Neural cell (in vitro differentiated cells): ENCODE results near the gene CNOT6. TPM values are rescaled to one million over a fixed set of nuclear protein-coding genes. Genes with fewer than 3 reads are reported as not detected.

Experiments
- H2AFZ ChIP-seq: fragments of 200-600, 300-800 bp; sonication (generic), shearing (Covaris generic); 2 replicates; pipeline ENCODE4 v1.6.0; 2014; ENCODE audit warnings: low read depth, mild to moderate bottlenecking, antibody characterized with exemption, low read length, moderate library complexity
- H3F3A ChIP-seq: fragments of 200-600 bp; shearing (Covaris generic); 2 replicates; pipeline ENCODE4 v1.6.1; 2016; ENCODE audit warnings: mild to moderate bottlenecking, moderate library complexity, mixed read lengths, antibody characterized with exemption, low read length; ENCODE audit not compliant: insufficient read depth, poor library complexity, severe bottlenecking
- H3K27ac ChIP-seq: fragments of 200-600, 300-800 bp; sonication (generic), shearing (Covaris generic); 2 replicates; pipeline ENCODE4 v1.5.1; 2014; ENCODE audit warnings: mild to moderate bottlenecking, low read length, moderate library complexity
- H3K27me3 ChIP-seq: fragments of 300-800, 200-600 bp; sonication (generic), shearing (Covaris generic); 2 replicates; pipeline ENCODE4 v1.6.0; 2014; ENCODE audit warnings: mild to moderate bottlenecking, low read depth, low read length, moderate library complexity; ENCODE audit not compliant: insufficient read depth
- H3K36me3 ChIP-seq: fragments of 300-800, 200-600 bp; sonication (generic), shearing (Covaris generic); 2 replicates; pipeline ENCODE4 v1.5.1; 2014; ENCODE audit warnings: mild to moderate bottlenecking, antibody characterized with exemption, low read length, moderate library complexity; ENCODE audit not compliant: insufficient read depth
- H3K4me2 ChIP-seq: fragments of 300-800, 200-600 bp; sonication (generic), shearing (Covaris generic); 2 replicates; pipeline ENCODE4 v1.6.0; 2014; ENCODE audit warnings: mild to moderate bottlenecking, low read length
- H3K4me3 ChIP-seq: fragments of 300-800, 200-600 bp; sonication (generic), shearing (Covaris generic); 2 replicates; pipeline ENCODE4 v1.5.1; 2014; ENCODE audit warnings: mild to moderate bottlenecking, low read length, moderate library complexity
- H3K79me2 ChIP-seq: fragments of 200-600 bp; shearing (Covaris generic); replicated peaks from 2 replicates; pipeline ENCODE4 v1.6.0; 2014; ENCODE audit warnings: mild to moderate bottlenecking, low read length, moderate library complexity; ENCODE audit not compliant: insufficient read depth
- H3K9ac ChIP-seq: fragments of 300-800, 200-600 bp; sonication (generic), shearing (Covaris generic); 2 replicates; pipeline ENCODE4 v1.6.1; 2016; ENCODE audit warnings: mild to moderate bottlenecking, low read length, mixed read lengths
- H3K9me2 ChIP-seq: fragments of 200-600 bp; shearing (Covaris generic); 2 replicates; pipeline ENCODE4 v1.6.1; 2016; ENCODE audit warnings: mild to moderate bottlenecking, low read length, mixed read lengths; ENCODE audit not compliant: insufficient read depth
- H3K9me3 ChIP-seq: fragments of 200-600, 300-800 bp; sonication (generic), shearing (Covaris generic); 2 replicates; pipeline ENCODE4 v1.6.1; 2016; ENCODE audit warnings: mild to moderate bottlenecking, mixed run types, low read length, moderate library complexity, mixed read lengths
- H4K20me1 ChIP-seq: fragments of 200-600 bp; shearing (Covaris generic); 2 replicates; pipeline ENCODE4 v1.6.1; 2016; ENCODE audit warnings: mild to moderate bottlenecking, mixed run types; ENCODE audit not compliant: insufficient read depth
- EP300 ChIP-seq: fragments of 450-650 bp; conservative IDR thresholded peaks from 2 replicates; pipeline ENCODE4 v1.6.1; 2014; ENCODE audit warnings: antibody characterized with exemption, mild to moderate bottlenecking, moderate library complexity; ENCODE audit not compliant: poor library complexity, severe bottlenecking
- EZH2 ChIP-seq: fragments of 200-600, 300-800 bp; shearing (Covaris generic), sonication (generic); IDR thresholded peaks from 2 replicates; pipeline ENCODE4 v1.6.1; 2014; ENCODE audit warnings: antibody characterized with exemption, low read length, borderline replicate concordance, mild to moderate bottlenecking; ENCODE audit not compliant: insufficient read depth, poor library complexity, severe bottlenecking
- MXI1 ChIP-seq: fragments of 450-650 bp; conservative IDR thresholded peaks from 2 replicates; pipeline ENCODE4 v1.6.1; 2014; ENCODE audit warnings: antibody characterized with exemption, mild to moderate bottlenecking; ENCODE audit not compliant: poor library complexity, severe bottlenecking
- POLR2AphosphoS5 ChIP-seq: IDR thresholded peaks from 2 replicates; pipeline ENCODE4 v1.6.1; 2012
- RAD21 ChIP-seq: fragments of 450-650 bp; conservative IDR thresholded peaks from 2 replicates; pipeline ENCODE4 v1.6.1; 2014; ENCODE audit warnings: antibody characterized with exemption, mild to moderate bottlenecking, moderate library complexity
- SMC3 ChIP-seq: fragments of 450-650 bp; conservative IDR thresholded peaks from 2 replicates; pipeline ENCODE4 v1.6.1; 2014; ENCODE audit warnings: antibody characterized with exemption, mild to moderate bottlenecking, moderate library complexity; ENCODE audit not compliant: poor library complexity
- TAF1 ChIP-seq: IDR thresholded peaks from 2 replicates; pipeline ENCODE4 v1.6.1; 2012; ENCODE audit warnings: low read depth
- polyA plus RNA-seq: library from polyadenylated mRNA; depleted of rRNA; stranded (reverse); fragments of >200 nt; gene quantifications from 2 replicates; pipeline ENCODE4 v1.2.3, GENCODE V29; 2014
- TF ChIP-seq, protein P1 (sequence below): fragments of 450-650 bp; IDR thresholded peaks from 2 replicates; pipeline ENCODE4 v1.5.1; 2014; ENCODE audit warnings: antibody characterized with exemption, mild to moderate bottlenecking, moderate library complexity; ENCODE audit not compliant: poor library complexity, severe bottlenecking
- TF ChIP-seq, protein P2 (sequence below): IDR thresholded peaks from 2 replicates; pipeline ENCODE4 v1.6.1; 2012; ENCODE audit warnings: borderline replicate concordance

Gene CNOT6
- polyA plus RNA-seq, 1 donor from 2014 or later, result 43.0 TPM

DNA sequence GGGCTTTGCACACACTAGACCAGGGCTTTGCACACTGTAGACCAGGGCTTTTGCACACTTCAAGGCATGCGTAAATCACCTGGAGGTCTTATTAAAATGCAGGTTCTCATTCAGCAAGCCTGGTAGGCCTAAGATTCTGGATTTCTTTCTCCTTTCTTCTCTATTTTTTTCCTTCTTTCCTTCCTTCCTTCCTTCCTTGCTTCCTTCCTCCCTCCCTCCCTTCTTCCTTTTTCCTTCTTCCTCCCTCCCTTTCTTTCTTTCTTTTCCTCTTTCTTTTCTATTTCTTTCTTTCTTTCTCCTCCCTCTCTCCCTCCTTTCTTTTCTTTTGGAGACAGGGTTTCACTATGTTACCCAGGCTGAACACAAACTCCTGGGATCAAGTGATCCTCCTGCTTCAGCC is 24.3 kb upstream of the CNOT6 start:
- Histone ChIP-seq H3K9ac (no peak overlapping the region), H2AFZ (no peak overlapping the region), H3K79me2 (no peaks in the 10 kb centered on the region), H3K9me3 (no peaks in the 10 kb centered on the region), H3K4me3 (no peak overlapping the region), H3F3A (no peaks in the 10 kb centered on the region), H4K20me1 (no peaks in the 10 kb centered on the region), H3K36me3 (no peaks in the 10 kb centered on the region), H3K27me3 (no peaks in the 10 kb centered on the region), H3K4me2 (no peak overlapping the region), H3K27ac (no peak overlapping the region), H3K9me2 (no peaks in the 10 kb centered on the region)
- TF ChIP-seq, protein P1, sequence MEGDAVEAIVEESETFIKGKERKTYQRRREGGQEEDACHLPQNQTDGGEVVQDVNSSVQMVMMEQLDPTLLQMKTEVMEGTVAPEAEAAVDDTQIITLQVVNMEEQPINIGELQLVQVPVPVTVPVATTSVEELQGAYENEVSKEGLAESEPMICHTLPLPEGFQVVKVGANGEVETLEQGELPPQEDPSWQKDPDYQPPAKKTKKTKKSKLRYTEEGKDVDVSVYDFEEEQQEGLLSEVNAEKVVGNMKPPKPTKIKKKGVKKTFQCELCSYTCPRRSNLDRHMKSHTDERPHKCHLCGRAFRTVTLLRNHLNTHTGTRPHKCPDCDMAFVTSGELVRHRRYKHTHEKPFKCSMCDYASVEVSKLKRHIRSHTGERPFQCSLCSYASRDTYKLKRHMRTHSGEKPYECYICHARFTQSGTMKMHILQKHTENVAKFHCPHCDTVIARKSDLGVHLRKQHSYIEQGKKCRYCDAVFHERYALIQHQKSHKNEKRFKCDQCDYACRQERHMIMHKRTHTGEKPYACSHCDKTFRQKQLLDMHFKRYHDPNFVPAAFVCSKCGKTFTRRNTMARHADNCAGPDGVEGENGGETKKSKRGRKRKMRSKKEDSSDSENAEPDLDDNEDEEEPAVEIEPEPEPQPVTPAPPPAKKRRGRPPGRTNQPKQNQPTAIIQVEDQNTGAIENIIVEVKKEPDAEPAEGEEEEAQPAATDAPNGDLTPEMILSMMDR, result no peak
- TF ChIP-seq, protein P2, sequence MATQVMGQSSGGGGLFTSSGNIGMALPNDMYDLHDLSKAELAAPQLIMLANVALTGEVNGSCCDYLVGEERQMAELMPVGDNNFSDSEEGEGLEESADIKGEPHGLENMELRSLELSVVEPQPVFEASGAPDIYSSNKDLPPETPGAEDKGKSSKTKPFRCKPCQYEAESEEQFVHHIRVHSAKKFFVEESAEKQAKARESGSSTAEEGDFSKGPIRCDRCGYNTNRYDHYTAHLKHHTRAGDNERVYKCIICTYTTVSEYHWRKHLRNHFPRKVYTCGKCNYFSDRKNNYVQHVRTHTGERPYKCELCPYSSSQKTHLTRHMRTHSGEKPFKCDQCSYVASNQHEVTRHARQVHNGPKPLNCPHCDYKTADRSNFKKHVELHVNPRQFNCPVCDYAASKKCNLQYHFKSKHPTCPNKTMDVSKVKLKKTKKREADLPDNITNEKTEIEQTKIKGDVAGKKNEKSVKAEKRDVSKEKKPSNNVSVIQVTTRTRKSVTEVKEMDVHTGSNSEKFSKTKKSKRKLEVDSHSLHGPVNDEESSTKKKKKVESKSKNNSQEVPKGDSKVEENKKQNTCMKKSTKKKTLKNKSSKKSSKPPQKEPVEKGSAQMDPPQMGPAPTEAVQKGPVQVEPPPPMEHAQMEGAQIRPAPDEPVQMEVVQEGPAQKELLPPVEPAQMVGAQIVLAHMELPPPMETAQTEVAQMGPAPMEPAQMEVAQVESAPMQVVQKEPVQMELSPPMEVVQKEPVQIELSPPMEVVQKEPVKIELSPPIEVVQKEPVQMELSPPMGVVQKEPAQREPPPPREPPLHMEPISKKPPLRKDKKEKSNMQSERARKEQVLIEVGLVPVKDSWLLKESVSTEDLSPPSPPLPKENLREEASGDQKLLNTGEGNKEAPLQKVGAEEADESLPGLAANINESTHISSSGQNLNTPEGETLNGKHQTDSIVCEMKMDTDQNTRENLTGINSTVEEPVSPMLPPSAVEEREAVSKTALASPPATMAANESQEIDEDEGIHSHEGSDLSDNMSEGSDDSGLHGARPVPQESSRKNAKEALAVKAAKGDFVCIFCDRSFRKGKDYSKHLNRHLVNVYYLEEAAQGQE, result no peak
- TF ChIP-seq EZH2, result no peak
- no peak for TF ChIP-seq SMC3
- no peak for TF ChIP-seq MXI1
- TF ChIP-seq POLR2AphosphoS5, result no peak
- TF ChIP-seq TAF1, result no peak
- TF ChIP-seq RAD21, result no peak
- TF ChIP-seq EP300, result no peak

DNA sequence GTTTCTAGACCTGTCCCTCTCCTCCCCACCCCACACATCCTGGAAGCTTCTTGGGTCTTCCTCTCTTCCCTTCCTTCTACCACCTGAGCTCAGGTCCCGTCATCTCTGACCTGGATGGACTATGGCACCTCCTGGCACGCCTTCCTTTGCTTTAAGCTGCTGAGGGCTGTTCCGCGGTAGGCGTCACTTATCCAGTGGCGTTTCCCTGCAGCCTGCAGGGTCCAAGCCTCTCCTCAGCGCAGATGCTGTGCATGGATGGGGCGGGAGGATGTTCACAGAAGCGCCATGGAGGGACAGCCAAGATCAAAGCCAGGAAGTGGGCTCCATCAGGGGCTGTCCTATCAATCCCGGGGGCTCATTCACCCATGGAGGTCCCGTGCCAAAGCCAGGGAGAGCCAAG is 23.8 kb upstream of the CNOT6 start:
- no peaks in the 10 kb centered on the region for H3F3A ChIP-seq
- H3K27ac ChIP-seq, result no peak overlapping the region
- H3K4me2 ChIP-seq, result no peak overlapping the region
- H3K9me2 ChIP-seq, result no peaks in the 10 kb centered on the region
- no peak for TF ChIP-seq RAD21
- TF ChIP-seq, protein P1, result no peak
- TF ChIP-seq, protein P2, result no peak
- TF ChIP-seq TAF1, result no peak
- no peak for TF ChIP-seq EP300
- TF ChIP-seq POLR2AphosphoS5, result no peak
- TF ChIP-seq EZH2, result no peak
- TF ChIP-seq SMC3, result no peak
- TF ChIP-seq MXI1, result no peak
- H4K20me1 ChIP-seq, result no peaks in the 10 kb centered on the region
- no peak overlapping the region for H2AFZ ChIP-seq
- H3K36me3 ChIP-seq, result no peaks in the 10 kb centered on the region
- no peaks in the 10 kb centered on the region for H3K9me3 ChIP-seq
- no peak overlapping the region for H3K4me3 ChIP-seq
- H3K27me3 ChIP-seq, result no peaks in the 10 kb centered on the region
- no peak overlapping the region for H3K9ac ChIP-seq
- no peaks in the 10 kb centered on the region for H3K79me2 ChIP-seq
